ENCODE measurements around the gene PNPO.
"Not testable (repeated sequence)": the region's sequence is repeated elsewhere in the genome, so short reads cannot be mapped to it uniquely, and the experiment has no call there.

PNPO gene

DNA sequence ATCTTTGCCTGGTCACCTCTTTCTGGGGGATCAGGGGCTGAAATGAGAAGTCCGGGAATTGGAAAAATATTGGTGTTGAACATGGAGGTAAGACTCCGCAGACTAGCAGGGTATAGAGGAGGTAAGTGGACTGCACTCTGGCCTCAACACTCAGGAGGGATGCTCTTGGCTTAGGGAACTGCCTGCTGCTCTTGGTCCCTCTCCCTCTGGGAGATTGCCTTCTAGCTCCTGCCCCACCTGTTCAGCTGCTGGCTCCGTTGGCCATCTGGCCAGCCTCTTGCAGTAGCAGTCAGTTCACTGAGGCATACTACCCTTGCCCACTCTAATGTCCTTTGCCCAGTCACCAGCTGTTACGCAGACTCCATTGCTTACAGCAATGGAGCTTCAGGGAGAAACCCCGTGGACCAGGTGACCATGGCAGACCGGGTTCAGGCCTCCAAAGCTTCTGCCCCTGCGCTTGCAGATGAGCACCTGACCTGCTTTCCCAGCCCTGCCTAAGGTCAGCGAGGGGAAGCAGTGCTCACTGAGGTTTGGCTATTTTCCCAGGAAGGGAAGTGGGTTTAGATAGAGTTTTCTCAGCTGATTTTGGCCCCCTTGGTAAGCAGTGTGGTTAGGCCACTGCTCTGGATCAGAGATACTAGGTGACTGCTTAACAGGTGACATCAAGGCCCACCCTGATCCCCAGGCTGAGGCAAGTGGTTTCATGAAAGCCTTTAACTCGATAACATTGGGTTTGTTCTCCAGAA, 41.4 kb downstream of the PNPO start:
- no peak overlapping the region for H3K4me3 ChIP-seq (ENCODE audit: low read depth, low read length)
- TF ChIP-seq, protein P1, sequence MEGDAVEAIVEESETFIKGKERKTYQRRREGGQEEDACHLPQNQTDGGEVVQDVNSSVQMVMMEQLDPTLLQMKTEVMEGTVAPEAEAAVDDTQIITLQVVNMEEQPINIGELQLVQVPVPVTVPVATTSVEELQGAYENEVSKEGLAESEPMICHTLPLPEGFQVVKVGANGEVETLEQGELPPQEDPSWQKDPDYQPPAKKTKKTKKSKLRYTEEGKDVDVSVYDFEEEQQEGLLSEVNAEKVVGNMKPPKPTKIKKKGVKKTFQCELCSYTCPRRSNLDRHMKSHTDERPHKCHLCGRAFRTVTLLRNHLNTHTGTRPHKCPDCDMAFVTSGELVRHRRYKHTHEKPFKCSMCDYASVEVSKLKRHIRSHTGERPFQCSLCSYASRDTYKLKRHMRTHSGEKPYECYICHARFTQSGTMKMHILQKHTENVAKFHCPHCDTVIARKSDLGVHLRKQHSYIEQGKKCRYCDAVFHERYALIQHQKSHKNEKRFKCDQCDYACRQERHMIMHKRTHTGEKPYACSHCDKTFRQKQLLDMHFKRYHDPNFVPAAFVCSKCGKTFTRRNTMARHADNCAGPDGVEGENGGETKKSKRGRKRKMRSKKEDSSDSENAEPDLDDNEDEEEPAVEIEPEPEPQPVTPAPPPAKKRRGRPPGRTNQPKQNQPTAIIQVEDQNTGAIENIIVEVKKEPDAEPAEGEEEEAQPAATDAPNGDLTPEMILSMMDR (conservative IDR thresholded peaks at IDR 0.05; ENCODE audit: low read depth, low read length), result no peak
- DNase-seq (ENCODE audit: low read depth), result no peak

DNA sequence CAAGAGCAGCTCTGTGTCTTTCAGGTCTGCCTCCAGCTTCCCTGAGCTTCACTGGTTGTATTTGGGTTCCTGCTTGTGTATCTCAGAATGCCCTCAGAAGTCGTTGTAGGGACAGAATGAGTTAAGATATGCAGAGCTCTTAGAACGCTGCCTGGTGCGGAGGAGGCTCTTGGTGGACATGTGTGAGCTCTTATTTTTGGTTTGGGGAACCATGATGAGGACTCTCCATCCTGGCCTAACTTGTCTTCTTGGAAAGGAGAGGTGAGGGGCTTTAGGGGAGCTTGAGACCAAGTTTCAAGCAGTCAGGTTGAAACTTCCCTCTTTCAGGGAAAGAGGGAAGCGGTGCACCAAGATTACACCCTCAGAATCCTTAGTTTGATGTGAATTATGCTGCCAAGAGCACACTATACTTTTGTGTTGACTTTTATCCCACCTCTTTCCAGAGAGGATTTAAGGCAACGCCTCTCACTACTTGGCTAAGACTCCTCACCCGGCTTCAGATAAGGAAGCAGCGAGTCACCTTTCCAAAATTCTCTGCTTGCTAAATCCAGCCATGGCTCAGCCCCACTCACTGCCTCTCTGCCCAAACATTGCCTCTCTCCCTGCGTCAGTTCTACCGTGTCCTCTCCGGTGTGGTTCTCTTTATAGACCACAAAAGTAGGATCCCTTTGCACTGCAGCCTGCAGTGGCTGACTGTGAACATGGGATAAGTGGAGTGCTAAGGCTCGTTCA, 42.3 kb downstream of the PNPO start:
- no peak for DNase-seq (ENCODE audit: low read depth)
- TF ChIP-seq, protein P1 (conservative IDR thresholded peaks at IDR 0.05; ENCODE audit: low read depth, low read length), result no peak
- no peak overlapping the region for H3K4me3 ChIP-seq (ENCODE audit: low read depth, low read length)

DNA sequence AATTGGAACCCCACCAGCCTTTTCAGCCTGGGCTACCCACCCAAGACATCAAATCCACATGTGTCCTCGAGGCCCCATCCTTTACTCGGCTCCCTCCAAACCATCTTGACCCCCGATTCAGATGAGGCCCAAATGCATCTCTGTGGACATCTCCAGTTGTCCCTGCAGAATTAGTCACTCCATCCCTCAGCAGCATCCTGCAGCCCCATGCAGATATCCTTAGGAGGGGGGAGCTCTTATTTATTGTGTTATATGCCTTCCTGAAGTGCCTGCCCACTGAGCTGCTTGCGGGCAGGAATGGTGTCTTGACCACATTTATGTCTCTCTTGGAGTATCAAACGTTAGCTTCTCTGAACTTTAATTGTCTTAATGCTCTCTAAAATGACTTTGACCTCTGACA, 45.1 kb downstream of the PNPO start:
- H3K4me3 ChIP-seq (ENCODE audit: low read depth, low read length), result no peak overlapping the region
- TF ChIP-seq, protein P1 (conservative IDR thresholded peaks at IDR 0.05; ENCODE audit: low read depth, low read length), result no peak
- DNase-seq (ENCODE audit: low read depth), result no peak

DNA sequence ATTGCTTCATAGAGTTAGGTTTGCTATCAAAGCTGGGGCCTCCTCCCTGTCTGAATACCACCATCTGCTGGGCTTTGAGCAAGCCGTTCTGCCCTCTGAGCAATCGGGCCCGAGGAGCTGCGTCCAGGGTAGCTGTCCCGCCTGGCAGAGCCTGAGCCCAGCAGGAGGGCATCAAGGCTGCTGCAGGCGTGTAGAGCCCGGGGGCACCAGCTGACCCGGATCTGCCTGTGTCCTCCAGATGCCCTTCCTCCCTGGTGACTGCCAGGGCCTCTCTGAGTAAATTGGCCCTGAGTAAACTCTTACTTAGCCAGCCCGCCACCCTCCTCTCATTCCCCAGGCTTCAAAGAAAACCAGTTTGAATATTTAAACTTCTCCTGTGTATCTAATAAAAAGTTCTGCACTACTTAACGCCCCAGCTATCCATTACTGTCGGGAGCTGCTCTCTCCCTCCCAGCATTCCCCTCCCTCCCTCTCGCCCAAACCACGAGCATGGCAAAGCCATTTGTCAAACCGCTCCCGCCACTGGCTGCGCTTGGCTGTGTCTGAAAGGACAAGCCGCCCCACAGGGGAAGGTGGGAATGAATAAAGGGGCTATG, 46.0 kb downstream of the PNPO start:
- DNase-seq (ENCODE audit: low read depth), result no peak
- H3K4me3 ChIP-seq (ENCODE audit: low read depth, low read length), result no peak overlapping the region
- TF ChIP-seq, protein P1 (conservative IDR thresholded peaks at IDR 0.05; ENCODE audit: low read depth, low read length), result no peak

DNA sequence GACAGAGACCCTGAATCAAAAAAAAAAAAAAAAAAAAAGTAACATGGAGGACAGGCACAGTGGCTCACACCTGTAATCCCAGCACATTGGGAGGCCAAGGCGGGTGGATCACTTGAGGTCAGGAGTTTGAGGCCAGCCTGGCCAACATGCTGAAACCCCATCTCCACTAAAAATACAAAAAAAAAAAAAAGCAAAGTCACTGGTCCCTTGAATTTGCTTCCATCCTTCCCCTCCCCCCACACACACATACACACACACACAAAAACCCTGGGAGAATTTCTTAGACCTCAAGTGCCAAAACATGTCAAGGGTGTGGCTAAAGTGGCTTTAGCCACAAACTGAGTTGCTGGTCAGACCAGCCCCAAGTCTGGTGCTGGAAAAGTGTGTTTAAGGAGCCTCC, 47.1 kb downstream of the PNPO start:
- DNase-seq (ENCODE audit: low read depth); H3K4me3 ChIP-seq (ENCODE audit: low read depth, low read length): not testable (repeated sequence)

DNA sequence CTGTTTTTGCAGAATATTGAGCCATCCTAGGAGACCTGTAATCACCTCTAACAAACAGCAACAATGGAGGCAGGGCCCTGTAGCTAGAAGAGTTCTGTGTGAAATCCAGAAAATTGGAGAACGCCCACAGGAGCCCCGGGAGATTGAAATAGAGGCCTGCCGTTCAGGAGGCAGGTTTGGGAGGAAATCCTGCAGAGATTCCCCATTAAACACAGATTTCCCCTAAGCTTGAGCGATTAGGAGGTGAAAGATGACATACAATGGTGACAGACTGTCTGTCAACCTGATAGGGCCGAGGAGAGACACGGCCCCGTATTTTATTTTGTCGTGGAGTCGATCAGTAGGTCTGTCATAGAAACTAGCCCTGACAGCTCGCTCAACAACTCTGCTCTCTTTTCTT, 47.8 kb downstream of the PNPO start:
- H3K4me3 ChIP-seq (ENCODE audit: low read depth, low read length), result no peak overlapping the region
- TF ChIP-seq, protein P1 (conservative IDR thresholded peaks at IDR 0.05; ENCODE audit: low read depth, low read length), result no peak
- no peak for DNase-seq (ENCODE audit: low read depth)

DNA sequence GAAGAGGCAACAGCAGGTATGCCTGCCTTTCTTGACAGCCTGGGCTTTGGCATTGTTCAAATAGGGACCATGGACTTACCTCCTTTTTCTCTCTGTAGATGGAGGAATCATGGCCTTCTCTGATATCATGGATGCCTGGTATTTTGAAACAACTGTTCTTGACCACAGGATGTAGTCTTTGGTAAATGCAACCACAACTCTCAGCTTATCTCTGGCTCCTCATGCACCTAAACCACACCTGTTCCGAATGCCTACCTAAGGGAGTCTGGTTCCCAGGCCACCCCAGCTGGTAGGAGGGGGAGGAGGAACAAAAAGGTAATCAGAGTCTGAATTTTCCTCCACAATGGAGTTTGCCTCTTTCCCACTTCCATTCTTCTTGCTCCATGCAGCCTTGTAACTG, 48.3 kb downstream of the PNPO start:
- no peak for DNase-seq (ENCODE audit: low read depth)
- no peak overlapping the region for H3K4me3 ChIP-seq (ENCODE audit: low read depth, low read length)
- TF ChIP-seq, protein P1 (conservative IDR thresholded peaks at IDR 0.05; ENCODE audit: low read depth, low read length), result no peak

All from choroid plexus epithelial cell (primary cell).